Mesothelial cell of epicardium (in vitro differentiated cells): Measurements from ENCODE around the gene NOL7. TPM values are rescaled to one million over a fixed set of nuclear protein-coding genes. Genes with fewer than 3 reads are reported as not detected.

Experiments
- DNase-seq, 2 experiments: peaks; one replicate each; pipeline ENCODE4 v3.0.0; 2021; ENCODE audit warnings: low spot score in 2 of 2; ENCODE audit not compliant: unreplicated experiment in 2 of 2
- H3K27ac Mint-ChIP-seq: 2 replicates; pipeline ENCODE4 v1.8.0; 2021; ENCODE audit warnings: mixed read lengths
- H3K27me3 Mint-ChIP-seq: 2 replicates; pipeline ENCODE4 v1.8.0; 2021; ENCODE audit warnings: low read depth, mixed read lengths
- H3K36me3 Mint-ChIP-seq: 2 replicates; pipeline ENCODE4 v1.8.0; 2021; ENCODE audit warnings: mixed read lengths
- H3K4me1 Mint-ChIP-seq: 2 replicates; pipeline ENCODE4 v1.8.0; 2021; ENCODE audit warnings: mixed read lengths
- H3K4me3 Mint-ChIP-seq: 2 replicates; pipeline ENCODE4 v1.8.0; 2021; ENCODE audit warnings: mild to moderate bottlenecking, moderate library complexity, mixed read lengths
- H3K9me3 Mint-ChIP-seq: 2 replicates; pipeline ENCODE4 v1.8.0; 2021; ENCODE audit warnings: mixed read lengths
- total RNA-seq: library from RNA; stranded (reverse); gene quantifications from 3 replicates; pipeline ENCODE4 v1.2.1, GENCODE V29; 2021
- TF ChIP-seq, protein P1 (sequence below): fragments of 200-600 bp; sonication (generic); IDR thresholded peaks from one replicate; pipeline ENCODE4 v1.5.0; 2021; ENCODE audit warnings: antibody characterized with exemption; ENCODE audit not compliant: unreplicated experiment

The NOL7 gene
- total RNA-seq, 1 donor from 2014 or later, result 40.8 TPM

- DNase-seq, result no peak
- Mint-ChIP-seq H3K4me3 (no peak overlapping the region), H3K9me3 (no peaks in the 10 kb centered on the region), H3K4me1 (peaks cover 5% of the 10 kb centered on the region), H3K27ac (no peak overlapping the region), H3K27me3 (no peaks in the 10 kb centered on the region), H3K36me3 (peaks cover 8% of the 10 kb centered on the region)
- TF ChIP-seq, protein P1, sequence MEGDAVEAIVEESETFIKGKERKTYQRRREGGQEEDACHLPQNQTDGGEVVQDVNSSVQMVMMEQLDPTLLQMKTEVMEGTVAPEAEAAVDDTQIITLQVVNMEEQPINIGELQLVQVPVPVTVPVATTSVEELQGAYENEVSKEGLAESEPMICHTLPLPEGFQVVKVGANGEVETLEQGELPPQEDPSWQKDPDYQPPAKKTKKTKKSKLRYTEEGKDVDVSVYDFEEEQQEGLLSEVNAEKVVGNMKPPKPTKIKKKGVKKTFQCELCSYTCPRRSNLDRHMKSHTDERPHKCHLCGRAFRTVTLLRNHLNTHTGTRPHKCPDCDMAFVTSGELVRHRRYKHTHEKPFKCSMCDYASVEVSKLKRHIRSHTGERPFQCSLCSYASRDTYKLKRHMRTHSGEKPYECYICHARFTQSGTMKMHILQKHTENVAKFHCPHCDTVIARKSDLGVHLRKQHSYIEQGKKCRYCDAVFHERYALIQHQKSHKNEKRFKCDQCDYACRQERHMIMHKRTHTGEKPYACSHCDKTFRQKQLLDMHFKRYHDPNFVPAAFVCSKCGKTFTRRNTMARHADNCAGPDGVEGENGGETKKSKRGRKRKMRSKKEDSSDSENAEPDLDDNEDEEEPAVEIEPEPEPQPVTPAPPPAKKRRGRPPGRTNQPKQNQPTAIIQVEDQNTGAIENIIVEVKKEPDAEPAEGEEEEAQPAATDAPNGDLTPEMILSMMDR, result no peak
These were observed 38.2 kb downstream of the NOL7 start for GRCh38 chr6:13653296-13653695.

DNA sequence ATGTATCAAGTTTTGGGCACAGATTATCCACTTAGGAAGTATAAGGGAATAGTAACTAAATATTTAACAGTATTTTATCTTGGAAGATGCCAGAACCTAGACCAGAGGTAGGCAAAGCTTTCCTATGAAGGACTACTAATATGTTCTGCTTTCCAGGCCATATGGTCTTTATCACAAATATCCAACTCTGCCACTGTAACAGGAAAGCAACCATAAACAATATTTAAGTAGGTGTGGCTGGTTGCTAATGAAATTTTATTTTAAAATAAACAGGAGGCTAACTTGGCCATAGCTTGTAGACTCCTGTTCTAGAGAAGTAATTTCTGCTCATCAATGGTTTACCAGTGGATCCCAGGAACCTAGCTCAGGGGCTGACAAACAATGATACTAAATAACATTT, 39.4 kb downstream of the NOL7 start:
- no peak overlapping the region for H3K4me3 Mint-ChIP-seq
- no peaks in the 10 kb centered on the region for H3K27me3 Mint-ChIP-seq
- TF ChIP-seq, protein P1, result no peak
- H3K27ac Mint-ChIP-seq, result no peak overlapping the region
- H3K4me1 Mint-ChIP-seq, result peaks cover 3% of the 10 kb centered on the region
- no peak for DNase-seq
- peaks cover 8% of the 10 kb centered on the region for H3K36me3 Mint-ChIP-seq
- no peaks in the 10 kb centered on the region for H3K9me3 Mint-ChIP-seq

- Mint-ChIP-seq H3K27ac (no peak overlapping the region), H3K36me3 (peaks cover 8% of the 10 kb centered on the region), H3K9me3 (no peaks in the 10 kb centered on the region), H3K27me3 (no peaks in the 10 kb centered on the region), H3K4me1 (peaks cover 3% of the 10 kb centered on the region), H3K4me3 (no peak overlapping the region)
- TF ChIP-seq, protein P1, result no peak
- DNase-seq, result no peak
These were observed 40.6 kb downstream of the NOL7 start for GRCh38 chr6:13655700-13656099.

GRCh38 chr6:13660273-13660672, 45.1 kb downstream of the NOL7 start:
- Mint-ChIP-seq H3K9me3 (peaks cover 5% of the 10 kb centered on the region), H3K27ac (no peak overlapping the region), H3K4me1 (peaks cover 10% of the 10 kb centered on the region), H3K4me3 (no peak overlapping the region), H3K36me3 (peaks cover 5% of the 10 kb centered on the region), H3K27me3 (no peaks in the 10 kb centered on the region)
- no peak for DNase-seq
- TF ChIP-seq, protein P1, result no peak

DNA sequence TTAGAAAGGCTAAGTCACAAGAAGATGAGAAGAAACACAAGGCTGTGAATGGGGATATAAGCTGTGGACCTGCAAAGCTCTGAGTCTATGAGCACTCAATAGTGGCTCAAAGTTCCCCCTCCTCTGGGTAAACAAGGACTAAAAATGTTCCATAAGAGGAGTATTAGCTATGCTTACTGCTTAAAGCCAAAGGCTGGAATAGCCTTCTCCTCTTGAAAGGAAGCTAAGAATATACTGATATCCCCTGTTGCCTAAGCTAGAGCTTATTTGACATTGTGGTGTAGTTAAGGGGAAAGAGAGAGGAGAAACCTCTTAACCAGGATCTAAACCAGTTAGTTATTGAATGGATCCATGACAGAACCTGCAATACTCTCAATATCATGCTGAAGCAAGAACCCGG, 45.8 kb downstream of the NOL7 start:
- TF ChIP-seq, protein P1, result no peak
- Mint-ChIP-seq H3K27me3 (no peaks in the 10 kb centered on the region), H3K4me3 (no peak overlapping the region), H3K27ac (no peak overlapping the region), H3K36me3 (peaks cover 4% of the 10 kb centered on the region), H3K9me3 (peaks cover 5% of the 10 kb centered on the region), H3K4me1 (peaks cover 16% of the 10 kb centered on the region)
- no peak for DNase-seq

DNA sequence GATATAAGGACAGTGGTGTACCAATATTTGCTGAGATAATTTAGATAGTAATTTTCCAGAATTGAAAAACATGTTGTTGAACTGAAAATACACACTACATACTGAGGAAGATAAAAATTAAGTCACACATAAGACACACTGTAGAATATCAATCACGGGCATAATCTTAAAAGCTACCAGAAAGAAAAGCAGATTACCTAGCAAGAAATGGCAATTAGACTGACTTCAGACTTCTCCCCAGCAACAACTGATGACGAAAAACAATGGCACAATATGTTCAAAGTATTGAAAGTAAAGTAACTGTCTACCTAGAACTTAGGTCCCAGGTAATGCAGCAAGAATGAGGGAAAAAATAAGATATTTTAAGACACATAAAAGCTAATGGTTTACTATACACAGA, 46.5 kb downstream of the NOL7 start:
- H3K27ac Mint-ChIP-seq, result no peak overlapping the region
- peaks cover 5% of the 10 kb centered on the region for H3K9me3 Mint-ChIP-seq
- no peak overlapping the region for H3K4me3 Mint-ChIP-seq
- H3K4me1 Mint-ChIP-seq, result peaks cover 19% of the 10 kb centered on the region
- H3K27me3 Mint-ChIP-seq, result no peaks in the 10 kb centered on the region
- H3K36me3 Mint-ChIP-seq, result peaks cover 4% of the 10 kb centered on the region
- DNase-seq, result no peak
- TF ChIP-seq, protein P1, result no peak
